ENCODE results near the gene ACO1.

DNA sequence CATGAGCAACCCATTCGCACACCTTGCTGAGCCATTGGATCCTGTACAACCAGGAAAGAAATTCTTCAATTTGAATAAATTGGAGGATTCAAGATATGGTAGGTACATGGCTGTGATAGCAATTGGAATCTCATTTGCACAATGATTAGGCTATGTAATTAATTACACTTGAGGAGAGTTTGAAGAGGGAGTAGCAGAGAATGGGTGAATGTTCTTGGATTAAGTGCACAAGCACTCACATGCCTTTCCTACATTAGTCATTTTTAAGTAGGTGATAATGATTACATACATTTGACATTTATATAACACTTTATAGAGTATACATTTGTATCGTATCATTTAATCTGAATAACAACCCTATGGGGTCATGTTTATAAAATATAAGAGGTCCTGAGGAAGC is 21.1 kb downstream of the ACO1 start:
- TF ChIP-seq, protein P1, sequence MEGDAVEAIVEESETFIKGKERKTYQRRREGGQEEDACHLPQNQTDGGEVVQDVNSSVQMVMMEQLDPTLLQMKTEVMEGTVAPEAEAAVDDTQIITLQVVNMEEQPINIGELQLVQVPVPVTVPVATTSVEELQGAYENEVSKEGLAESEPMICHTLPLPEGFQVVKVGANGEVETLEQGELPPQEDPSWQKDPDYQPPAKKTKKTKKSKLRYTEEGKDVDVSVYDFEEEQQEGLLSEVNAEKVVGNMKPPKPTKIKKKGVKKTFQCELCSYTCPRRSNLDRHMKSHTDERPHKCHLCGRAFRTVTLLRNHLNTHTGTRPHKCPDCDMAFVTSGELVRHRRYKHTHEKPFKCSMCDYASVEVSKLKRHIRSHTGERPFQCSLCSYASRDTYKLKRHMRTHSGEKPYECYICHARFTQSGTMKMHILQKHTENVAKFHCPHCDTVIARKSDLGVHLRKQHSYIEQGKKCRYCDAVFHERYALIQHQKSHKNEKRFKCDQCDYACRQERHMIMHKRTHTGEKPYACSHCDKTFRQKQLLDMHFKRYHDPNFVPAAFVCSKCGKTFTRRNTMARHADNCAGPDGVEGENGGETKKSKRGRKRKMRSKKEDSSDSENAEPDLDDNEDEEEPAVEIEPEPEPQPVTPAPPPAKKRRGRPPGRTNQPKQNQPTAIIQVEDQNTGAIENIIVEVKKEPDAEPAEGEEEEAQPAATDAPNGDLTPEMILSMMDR (IDR thresholded peaks at IDR 0.05 in 8 of 11, conservative IDR thresholded peaks at IDR 0.05 in 3 of 11): no peak
- TF ChIP-seq POLR2A (IDR thresholded peaks at IDR 0.05) (no peak), POLR2AphosphoS5 (IDR thresholded peaks at IDR 0.05) (no peak)

Data from spleen (tissue), 7 donors.